Stimulated activated CD4-positive, alpha-beta T cell treated with anti-CD3 and anti-CD28 coated beads, Interleukin-12 subunit alpha, Interleukin-12 subunit beta, amount 100 ng/mL, for 48 hours (primary cell): Measurements from ENCODE around the gene PCDHAC2.

Source experiments
- DNase-seq, 3 donors: peaks; one replicate each; pipeline ENCODE4 v3.0.0-alpha.2; 2020; ENCODE audit warnings: low read depth in 2 of 3, low spot score in 1 of 3

The PCDHAC2 gene

GRCh38 chr5:140966293-140967225 is at the start of gene PCDHAC2:
PCDHAC2 (plus strand) TSS chr5:140966476; CDS start chr5:140966767, 291 bp downstream.
- no peak for DNase-seq

GRCh38 chr5:140923601-140924000 is 42.7 kb upstream of the PCDHAC2 start:
- DNase-seq, result no peak

GRCh38 chr5:140925806-140926442 is 40.4 kb upstream of the PCDHAC2 start, which contains the start of gene PCDHAC1:
PCDHAC1 (plus strand) TSS chr5:140926299; CDS start chr5:140926893, 594 bp downstream.
- DNase-seq, result no peak

- peak in 2 of 3 donors; percentile 17 to 28 for DNase-seq
Observed at GRCh38 chr5:140926443-140927227, 39.6 kb upstream of the PCDHAC2 start.

GRCh38 chr5:140927228-140927573 is 39.1 kb upstream of the PCDHAC2 start:
- no peak for DNase-seq

GRCh38 chr5:140934964-140935606 is 31.2 kb upstream of the PCDHAC2 start:
- DNase-seq, result no peak

- DNase-seq, result no peak
Observed at GRCh38 chr5:140946578-140946977, 19.7 kb upstream of the PCDHAC2 start.

- DNase-seq, result no peak
Observed at GRCh38 chr5:140951636-140952035, 14.6 kb upstream of the PCDHAC2 start.

- no peak for DNase-seq
Observed at GRCh38 chr5:140953234-140953633, 13.0 kb upstream of the PCDHAC2 start.

- DNase-seq, result no peak
Observed at GRCh38 chr5:140962190-140962589, 4.1 kb upstream of the PCDHAC2 start.

- DNase-seq, result no peak
Observed at GRCh38 chr5:140964356-140964755, 1.9 kb upstream of the PCDHAC2 start.

GRCh38 chr5:140965905-140966292 is 377 bp upstream of the PCDHAC2 start:
- no peak for DNase-seq

GRCh38 chr5:140967226-140967893 is 1.1 kb downstream of the PCDHAC2 start:
- no peak for DNase-seq

- no peak for DNase-seq
Observed at GRCh38 chr5:140969880-140970279, 3.6 kb downstream of the PCDHAC2 start.

GRCh38 chr5:140973550-140973949 is 7.3 kb downstream of the PCDHAC2 start:
- DNase-seq, result no peak

GRCh38 chr5:140977003-140977402 is 10.7 kb downstream of the PCDHAC2 start:
- DNase-seq, result no peak

GRCh38 chr5:140978260-140978659 is 12.0 kb downstream of the PCDHAC2 start:
- no peak for DNase-seq

GRCh38 chr5:140978983-140979382 is 12.7 kb downstream of the PCDHAC2 start:
- no peak for DNase-seq

- DNase-seq, result no peak
Observed at GRCh38 chr5:140982083-140982716, 15.9 kb downstream of the PCDHAC2 start.

GRCh38 chr5:140986117-140986521 is 19.8 kb downstream of the PCDHAC2 start:
- no peak for DNase-seq
